Muscle of leg (tissue), 11 donors: Measurements from ENCODE around the gene CEP162. TPM values are rescaled to one million over a fixed set of nuclear protein-coding genes. Genes with fewer than 3 reads are reported as not detected.
"Not testable (repeated sequence)": the region's sequence is repeated elsewhere in the genome, so short reads cannot be mapped to it uniquely, and the experiment has no call there.

Experiments used
- DNase-seq: peaks from one replicate; pipeline ENCODE4 v3.0.0; 2013
- H3K27ac ChIP-seq: one replicate; pipeline ENCODE4 v1.5.1; 2013; ENCODE audit warnings: mild to moderate bottlenecking, low read length, control low read depth
- H3K27me3 ChIP-seq: one replicate; pipeline ENCODE4 v1.6.1; 2013; ENCODE audit warnings: low read length; ENCODE audit not compliant: control insufficient read depth, insufficient read depth
- H3K36me3 ChIP-seq: one replicate; pipeline ENCODE4 v1.6.1; 2013; ENCODE audit warnings: low read length; ENCODE audit not compliant: control insufficient read depth, insufficient read depth
- H3K4me1 ChIP-seq: one replicate; pipeline ENCODE4 v1.6.1; 2013; ENCODE audit warnings: low read length; ENCODE audit not compliant: control insufficient read depth, insufficient read depth
- H3K4me3 ChIP-seq: one replicate; pipeline ENCODE4 v1.5.1; 2013; ENCODE audit warnings: low read length, control low read depth
- H3K9me3 ChIP-seq: replicated peaks from 2 replicates; pipeline ENCODE4 v1.6.1; 2013; ENCODE audit warnings: low read depth, low read length; ENCODE audit not compliant: control insufficient read depth
- WGBS: methylation state at CpG from one replicate; pipeline ENCODE4 v1.1.5; 2013; ENCODE audit warnings: missing lambda C conversion rate; ENCODE audit not compliant: insufficient coverage; 5-methylcytosine and 5-hydroxymethylcytosine counted together
- polyA plus RNA-seq, 8 donors: library from polyadenylated mRNA; unstranded; fragments of 120-200 nt; gene quantifications; one replicate each; pipeline versions ENCODE4 v1.2.1 to v1.2.3, GENCODE V29; 2013; ENCODE audit warnings: inconsistent platforms in 1 of 8, low replicate concordance in 1 of 8; ENCODE audit not compliant: insufficient read length in 8 of 8, insufficient read depth in 1 of 8
- total RNA-seq: library from RNA; stranded (reverse); fragments of 120-200 nt; gene quantifications from one replicate; pipeline ENCODE4 v1.2.4, GENCODE V29; 2013

Gene CEP162
- total and polyA plus RNA-seq, 9 donors: 5.0 to 8.1 (median 6.9) TPM

GRCh38 chr6:84089552-84089951 lies 137.9 kb downstream of the CEP162 start:
- no peak overlapping the region for H3K4me3 ChIP-seq
- no peaks in the 10 kb centered on the region for H3K4me1 ChIP-seq
- no peaks in the 10 kb centered on the region for H3K9me3 ChIP-seq
- no peaks in the 10 kb centered on the region for H3K36me3 ChIP-seq
- no peak for DNase-seq
- no peak overlapping the region for H3K27ac ChIP-seq
- WGBS: no CpG with 5 or more reads among the region's 3 CpGs
- H3K27me3 ChIP-seq: no peaks in the 10 kb centered on the region

- no peaks in the 10 kb centered on the region for H3K27me3 ChIP-seq
- no peaks in the 10 kb centered on the region for H3K36me3 ChIP-seq
- DNase-seq: no peak
- WGBS: 83% methylated on average over 3 of the region's 4 CpGs
- no peaks in the 10 kb centered on the region for H3K4me1 ChIP-seq
- no peak overlapping the region for H3K27ac ChIP-seq
- no peak overlapping the region for H3K4me3 ChIP-seq
- H3K9me3 ChIP-seq: no peaks in the 10 kb centered on the region
Observed at GRCh38 chr6:84089081-84089480, 138.4 kb downstream of the CEP162 start.

GRCh38 chr6:84086545-84087429 lies 140.7 kb downstream of the CEP162 start:
- Histone ChIP-seq H3K4me1 (no peaks in the 10 kb centered on the region), H3K4me3 (no peak overlapping the region), H3K36me3 (no peaks in the 10 kb centered on the region), H3K27me3 (no peaks in the 10 kb centered on the region), H3K9me3 (no peaks in the 10 kb centered on the region), H3K27ac (no peak overlapping the region)
- WGBS: 68% methylated on average over 3 of the region's 6 CpGs
- no peak for DNase-seq

GRCh38 chr6:84086056-84086455 lies 141.4 kb downstream of the CEP162 start:
- DNase-seq: no peak
- WGBS: no CpG with 5 or more reads among the region's 1 CpG
- no peaks in the 10 kb centered on the region for H3K36me3 ChIP-seq
- H3K9me3 ChIP-seq: no peaks in the 10 kb centered on the region
- no peak overlapping the region for H3K4me3 ChIP-seq
- H3K4me1 ChIP-seq: no peaks in the 10 kb centered on the region
- no peak overlapping the region for H3K27ac ChIP-seq
- H3K27me3 ChIP-seq: no peaks in the 10 kb centered on the region

GRCh38 chr6:84084705-84085104 lies 142.7 kb downstream of the CEP162 start:
- H3K27me3 ChIP-seq: not testable (repeated sequence)

GRCh38 chr6:84082689-84083265 lies 144.7 kb downstream of the CEP162 start:
- Histone ChIP-seq H3K9me3 (no peaks in the 10 kb centered on the region), H3K36me3 (no peaks in the 10 kb centered on the region), H3K27ac (no peak overlapping the region), H3K4me1 (peaks cover 2% of the 10 kb centered on the region), H3K27me3 (no peaks in the 10 kb centered on the region), H3K4me3 (no peak overlapping the region)
- DNase-seq: no peak
- WGBS: 74% methylated on average over 6 of the region's 11 CpGs

More at GRCh38 chr6:84084705-84085104, 142.7 kb downstream of the CEP162 start:
- not testable (repeated sequence) for H3K36me3 ChIP-seq, H3K4me1 ChIP-seq, H3K27ac ChIP-seq, H3K4me3 ChIP-seq, H3K9me3 ChIP-seq, DNase-seq

GRCh38 chr6:84081222-84081621 lies 146.2 kb downstream of the CEP162 start:
- WGBS: no CpG with 5 or more reads among the region's 2 CpGs
- Histone ChIP-seq H3K4me1 (peaks cover 4% of the 10 kb centered on the region), H3K4me3 (no peak overlapping the region), H3K9me3 (no peaks in the 10 kb centered on the region), H3K36me3 (no peaks in the 10 kb centered on the region), H3K27ac (no peak overlapping the region), H3K27me3 (no peaks in the 10 kb centered on the region)
- DNase-seq: no peak

- WGBS: 60% methylated on average over 1 of the region's 1 CpG
- Histone ChIP-seq H3K27ac (peak overlapping the region; percentile 82), H3K36me3 (no peaks in the 10 kb centered on the region)
Observed at GRCh38 chr6:84078335-84078734, 149.1 kb downstream of the CEP162 start.

GRCh38 chr6:84077645-84078044 lies 149.8 kb downstream of the CEP162 start:
- no peak for DNase-seq
- WGBS: no CpG with 5 or more reads among the region's 2 CpGs
- Histone ChIP-seq H3K27me3 (no peaks in the 10 kb centered on the region), H3K9me3 (no peaks in the 10 kb centered on the region), H3K27ac (peak overlapping the region; percentile 62), H3K36me3 (no peaks in the 10 kb centered on the region), H3K4me1 (peaks cover 24% of the 10 kb centered on the region), H3K4me3 (no peak overlapping the region)

More at GRCh38 chr6:84078335-84078734, 149.1 kb downstream of the CEP162 start:
- no peaks in the 10 kb centered on the region for H3K9me3 ChIP-seq
- H3K4me3 ChIP-seq: no peak overlapping the region
- peak; percentile 80 for DNase-seq
- no peaks in the 10 kb centered on the region for H3K27me3 ChIP-seq
- H3K4me1 ChIP-seq: peaks cover 18% of the 10 kb centered on the region

DNA sequence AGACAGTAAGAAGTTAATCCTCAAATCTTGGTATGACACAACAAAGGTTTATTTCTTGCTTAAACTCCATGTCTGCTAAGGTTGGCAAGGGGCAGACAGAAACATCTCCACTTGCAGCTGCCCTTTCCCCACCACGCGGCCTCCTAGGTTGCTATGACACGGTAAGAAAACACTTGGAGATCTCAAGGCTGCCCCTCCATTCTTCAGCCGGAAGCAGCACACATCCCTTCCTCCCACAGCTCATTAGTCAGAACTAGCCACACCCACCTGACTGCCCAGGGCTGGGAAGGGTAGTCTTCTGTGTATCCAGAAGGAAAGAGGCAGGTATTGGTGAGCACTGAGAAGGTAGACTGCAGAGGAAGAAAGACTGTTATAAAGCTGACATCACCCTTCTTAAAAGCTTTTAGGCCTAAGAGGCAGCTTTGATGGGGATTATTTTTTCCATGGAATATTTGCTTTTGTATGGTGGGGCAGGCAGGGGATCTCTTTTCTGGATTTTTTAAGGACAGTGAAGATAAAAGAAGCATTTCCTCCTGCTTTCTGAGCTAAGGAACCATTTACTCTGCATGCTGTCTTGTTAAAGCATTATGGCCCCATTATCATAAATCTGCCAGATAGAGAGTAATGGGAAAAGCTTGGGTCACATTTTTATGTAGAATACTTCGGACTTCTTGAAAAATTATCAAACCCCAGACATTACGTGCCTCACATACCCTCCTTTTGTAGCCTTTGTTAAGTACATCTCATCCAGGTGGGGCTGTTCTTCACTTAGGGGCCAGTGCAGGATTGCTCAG lies 152.3 kb downstream of the CEP162 start:
- peak overlapping the region; percentile 87 for H3K27ac ChIP-seq
- WGBS: 18% methylated on average over 3 of the region's 6 CpGs
- peak; percentile 57 for DNase-seq

More for the DNA sequence above, 152.3 kb downstream of the CEP162 start:
- Histone ChIP-seq H3K4me3 (no peak overlapping the region), H3K4me1 (peaks cover 31% of the 10 kb centered on the region), H3K27me3 (no peaks in the 10 kb centered on the region), H3K36me3 (no peaks in the 10 kb centered on the region), H3K9me3 (peaks cover 2% of the 10 kb centered on the region)
